Measurements from ENCODE around the gene EIF6. TPM values are rescaled to one million over a fixed set of nuclear protein-coding genes. Genes with fewer than 3 reads are reported as not detected.
A peak's percentile ranks its signal among the peaks of the same experiment; 100 is the strongest.

Gene EIF6
- 177 TPM for polyA plus RNA-seq (2012; ENCODE audit: insufficient read depth, insufficient read length)

GRCh38 chr20:35284267-35284991, at the start of gene EIF6:
Gene EIF6 (minus strand): TSS chr20:35284772. CDS start chr20:35284487, 285 bp downstream.
- peak; percentile 72 for DNase-seq (ENCODE audit: low read depth, low spot score)
- H3K4me3 ChIP-seq (ENCODE audit: low read length) = peak within 1 kb of the TSS; percentile 85

- DNase-seq (ENCODE audit: low read depth, low spot score) = no peak
- no peak overlapping the region for H3K4me3 ChIP-seq (ENCODE audit: low read length)
Measured at GRCh38 chr20:35333606-35334005, 49.0 kb upstream of the EIF6 start.

- no peak for DNase-seq (ENCODE audit: low read depth, low spot score)
Measured at GRCh38 chr20:35332540-35333200, 48.1 kb upstream of the EIF6 start.

GRCh38 chr20:35329435-35330139, 45.0 kb upstream of the EIF6 start:
- peak; percentile 49 for DNase-seq (ENCODE audit: low read depth, low spot score)

More at GRCh38 chr20:35332540-35333200, 48.1 kb upstream of the EIF6 start:
- no peak overlapping the region for H3K4me3 ChIP-seq (ENCODE audit: low read length)

GRCh38 chr20:35328689-35329088, 44.1 kb upstream of the EIF6 start:
- DNase-seq (ENCODE audit: low read depth, low spot score) = no peak

More at GRCh38 chr20:35329435-35330139, 45.0 kb upstream of the EIF6 start:
- H3K4me3 ChIP-seq (ENCODE audit: low read length) = no peak overlapping the region

GRCh38 chr20:35328095-35328685, 43.6 kb upstream of the EIF6 start:
- no peak overlapping the region for H3K4me3 ChIP-seq (ENCODE audit: low read length)
- no peak for DNase-seq (ENCODE audit: low read depth, low spot score)

More at GRCh38 chr20:35328689-35329088, 44.1 kb upstream of the EIF6 start:
- no peak overlapping the region for H3K4me3 ChIP-seq (ENCODE audit: low read length)

- no peak overlapping the region for H3K4me3 ChIP-seq (ENCODE audit: low read length)
- no peak for DNase-seq (ENCODE audit: low read depth, low spot score)
Measured at GRCh38 chr20:35327074-35327976, 42.8 kb upstream of the EIF6 start.

- no peak overlapping the region for H3K4me3 ChIP-seq (ENCODE audit: low read length)
- DNase-seq (ENCODE audit: low read depth, low spot score) = no peak
Measured at GRCh38 chr20:35326740-35327073, 42.1 kb upstream of the EIF6 start.

- DNase-seq (ENCODE audit: low read depth, low spot score) = no peak
- H3K4me3 ChIP-seq (ENCODE audit: low read length) = no peak overlapping the region
Measured at GRCh38 chr20:35326021-35326739, 41.6 kb upstream of the EIF6 start.

GRCh38 chr20:35325401-35325800, 40.8 kb upstream of the EIF6 start:
- no peak for DNase-seq (ENCODE audit: low read depth, low spot score)
- no peak overlapping the region for H3K4me3 ChIP-seq (ENCODE audit: low read length)

- no peak for DNase-seq (ENCODE audit: low read depth, low spot score)
- H3K4me3 ChIP-seq (ENCODE audit: low read length) = no peak overlapping the region
Measured at GRCh38 chr20:35320396-35321126, 36.0 kb upstream of the EIF6 start.

- H3K4me3 ChIP-seq (ENCODE audit: low read length) = no peak overlapping the region
- no peak for DNase-seq (ENCODE audit: low read depth, low spot score)
Measured at GRCh38 chr20:35319871-35320197, 35.3 kb upstream of the EIF6 start.

- no peak for DNase-seq (ENCODE audit: low read depth, low spot score)
- H3K4me3 ChIP-seq (ENCODE audit: low read length) = no peak overlapping the region
Measured at GRCh38 chr20:35319192-35319870, 34.8 kb upstream of the EIF6 start.

- no peak for DNase-seq (ENCODE audit: low read depth, low spot score)
- no peak overlapping the region for H3K4me3 ChIP-seq (ENCODE audit: low read length)
Measured at GRCh38 chr20:35318502-35319157, 34.1 kb upstream of the EIF6 start.

- no peak for DNase-seq (ENCODE audit: low read depth, low spot score)
- H3K4me3 ChIP-seq (ENCODE audit: low read length) = no peak overlapping the region
Measured at GRCh38 chr20:35317416-35318210, 33.0 kb upstream of the EIF6 start.

- no peak for DNase-seq (ENCODE audit: low read depth, low spot score)
Measured at GRCh38 chr20:35316086-35316485, 31.5 kb upstream of the EIF6 start.

More at GRCh38 chr20:35316086-35316485, 31.5 kb upstream of the EIF6 start:
- H3K4me3 ChIP-seq (ENCODE audit: low read length) = no peak overlapping the region
